Right ventricle myocardium superior (tissue), 1 donor: ENCODE measurements around the gene IL15. TPM values are rescaled to one million over a fixed set of nuclear protein-coding genes. Genes with fewer than 3 reads are reported as not detected.
"Not testable (repeated sequence)": the region's sequence is repeated elsewhere in the genome, so short reads cannot be mapped to it uniquely, and the experiment has no call there.

Source experiments
- ATAC-seq: fragments of 200-7000 bp; cut with Tn5 transposase; one replicate; pipeline ENCODE4 v1.9.1; 2020; ENCODE audit warnings: mild to moderate bottlenecking; ENCODE audit not compliant: poor library complexity
- DNase-seq: peaks from one replicate; pipeline ENCODE4 v3.0.0-alpha.2; 2020
- intact Hi-C: fragments of 100-400 bp; cut with DNase I; formaldehyde crosslinking; loops from one replicate; pipeline ENCODE4 v1.11.2; 2022
- long read RNA-seq: library from polyadenylated mRNA; unstranded; transcript quantifications from one replicate; pipeline ENCODE4 v2.0.0, GENCODE V29; 2021
- total RNA-seq: library from RNA; stranded (reverse); fragmentation: NEBNext Ultra II Directional; extraction: Animal tissue kit (Norgen Biotek cat#: 25700); gene quantifications from one replicate; pipeline ENCODE4 v1.2.1, GENCODE V29; 2021
- donor health status: DM: no; HTN: yes; CAD: no; lungs with severe emphysema.

The IL15 gene
- 2.4 TPM for total RNA-seq
- long read RNA-seq, partial matches to known transcripts: 0 of 6 reads
- long read RNA-seq, other reads (novel, unspliced or antisense): 5 of 6 reads

- intact Hi-C loops: no loop called here
- DNase-seq (peak; percentile 80), ATAC-seq (peak; percentile 86)
Measured at GRCh38 chr4:141636082-141636770, at the start of gene IL15. Gene IL15, plus strand, starts transcription at chr4:141636583. Its CDS starts 82,882 bp downstream, at chr4:141719465.

GRCh38 chr4:141587897-141588296 is 48.5 kb upstream of the IL15 start:
- DNase-seq (no peak), ATAC-seq (no peak)
- intact Hi-C loops: no loop called here

- DNase-seq: no peak
- ATAC-seq: no peak
- intact Hi-C loops: no loop called here
Measured at GRCh38 chr4:141595531-141595930, 40.9 kb upstream of the IL15 start.

GRCh38 chr4:141599853-141600252 is 36.5 kb upstream of the IL15 start:
- intact Hi-C loops: no loop called here
- no peak for DNase-seq
- ATAC-seq: no peak

- ATAC-seq, intact Hi-C loops, DNase-seq: not testable (repeated sequence)
Measured at GRCh38 chr4:141604683-141605082, 31.7 kb upstream of the IL15 start.

- DNase-seq: no peak
- no peak for ATAC-seq
- intact Hi-C loops: no loop called here
Measured at GRCh38 chr4:141605425-141605856, 30.9 kb upstream of the IL15 start.

- intact Hi-C loops: no loop called here
- ATAC-seq (peak; percentile 67), DNase-seq (no peak)
Measured at GRCh38 chr4:141609243-141609642, 27.1 kb upstream of the IL15 start.

GRCh38 chr4:141610365-141610764 is 26.0 kb upstream of the IL15 start:
- DNase-seq (no peak), ATAC-seq (no peak)
- intact Hi-C loops: no loop called here

GRCh38 chr4:141614878-141615586 is 21.4 kb upstream of the IL15 start:
- intact Hi-C loops: no loop called here
- DNase-seq (no peak), ATAC-seq (no peak)

- DNase-seq, ATAC-seq, intact Hi-C loops: not testable (repeated sequence)
Measured at GRCh38 chr4:141615587-141615918, 20.8 kb upstream of the IL15 start.

GRCh38 chr4:141620715-141621114 is 15.7 kb upstream of the IL15 start:
- DNase-seq (no peak), ATAC-seq (no peak)
- intact Hi-C loops: no loop called here

GRCh38 chr4:141625023-141625422 is 11.4 kb upstream of the IL15 start:
- ATAC-seq: no peak
- no peak for DNase-seq
- intact Hi-C loops: no loop called here

- DNase-seq (no peak), ATAC-seq (no peak)
- intact Hi-C loops: no loop called here
Measured at GRCh38 chr4:141630854-141631253, 5.5 kb upstream of the IL15 start.

- intact Hi-C loops: no loop called here
- ATAC-seq: no peak
- DNase-seq: no peak
Measured at GRCh38 chr4:141635736-141636081, 674 bp upstream of the IL15 start.

GRCh38 chr4:141636771-141637460 is 533 bp downstream of the IL15 start:
- intact Hi-C loops: no loop called here

GRCh38 chr4:141637565-141637964 is 1.2 kb downstream of the IL15 start:
- no peak for DNase-seq
- intact Hi-C loops: no loop called here
- ATAC-seq: no peak

More at GRCh38 chr4:141636771-141637460, 533 bp downstream of the IL15 start:
- peak; percentile 92 for ATAC-seq
- peak; percentile 62 for DNase-seq

GRCh38 chr4:141638230-141638629 is 1.8 kb downstream of the IL15 start:
- intact Hi-C loops: no loop called here
- ATAC-seq: no peak
- DNase-seq: no peak

- no peak for DNase-seq
- intact Hi-C loops: no loop called here
- ATAC-seq: no peak
Measured at GRCh38 chr4:141640696-141641095, 4.3 kb downstream of the IL15 start.

GRCh38 chr4:141642063-141642462 is 5.7 kb downstream of the IL15 start:
- intact Hi-C loops: no loop called here
- no peak for ATAC-seq
- no peak for DNase-seq

- intact Hi-C loops: no loop called here
- ATAC-seq: no peak
- no peak for DNase-seq
Measured at GRCh38 chr4:141642711-141643110, 6.3 kb downstream of the IL15 start.
